Endodermal cell (in vitro differentiated cells): ENCODE data around the gene CALML6. TPM values are rescaled to one million over a fixed set of nuclear protein-coding genes. Genes with fewer than 3 reads are reported as not detected.

ENCODE experiments used
- DNase-seq: peaks from one replicate; pipeline ENCODE4 v3.0.0-alpha.2; 2017
- H3K27ac ChIP-seq: 2 replicates; pipeline ENCODE4 v1.5.1; 2013; ENCODE audit warnings: mild to moderate bottlenecking, low read depth, low read length, moderate library complexity
- H3K27me3 ChIP-seq: 2 replicates; pipeline ENCODE4 v1.6.1; 2013; ENCODE audit warnings: mild to moderate bottlenecking, low read length, moderate library complexity; ENCODE audit not compliant: insufficient read depth, control insufficient read depth, poor library complexity, severe bottlenecking
- H3K36me3 ChIP-seq: 2 replicates; pipeline ENCODE4 v1.7.0; 2013; ENCODE audit warnings: mild to moderate bottlenecking, low read length, moderate library complexity; ENCODE audit not compliant: control insufficient read depth, insufficient read depth
- H3K4me1 ChIP-seq: one replicate; pipeline ENCODE4 v1.7.0; 2013; ENCODE audit warnings: low read length; ENCODE audit not compliant: control insufficient read depth, insufficient read depth
- H3K4me3 ChIP-seq: 2 replicates; pipeline ENCODE4 v1.5.1; 2013; ENCODE audit warnings: mild to moderate bottlenecking, low read length, moderate library complexity
- H3K9ac ChIP-seq: 2 replicates; pipeline ENCODE4 v1.6.1; 2013; ENCODE audit warnings: mild to moderate bottlenecking, low read length, moderate library complexity; ENCODE audit not compliant: poor library complexity, severe bottlenecking; ENCODE audit errors: extremely low read depth
- H3K9me3 ChIP-seq: 2 replicates; pipeline ENCODE4 v1.6.1; 2013; ENCODE audit warnings: mild to moderate bottlenecking, low read length, moderate library complexity; ENCODE audit not compliant: control insufficient read depth
- H3K27ac Mint-ChIP-seq: 2 replicates; pipeline ENCODE4 v1.8.0; 2020; ENCODE audit warnings: mixed read lengths
- H3K27me3 Mint-ChIP-seq: 2 replicates; pipeline ENCODE4 v1.8.0; 2021; ENCODE audit warnings: mild to moderate bottlenecking, mixed read lengths; ENCODE audit not compliant: insufficient read depth
- H3K36me3 Mint-ChIP-seq: 2 replicates; pipeline ENCODE4 v1.8.0; 2020; ENCODE audit warnings: low read depth, mixed read lengths
- H3K4me1 Mint-ChIP-seq: 2 replicates; pipeline ENCODE4 v1.8.0; 2020; ENCODE audit warnings: mixed read lengths
- H3K4me3 Mint-ChIP-seq: 2 replicates; pipeline ENCODE4 v1.8.0; 2020; ENCODE audit warnings: mild to moderate bottlenecking, moderate library complexity, mixed read lengths
- H3K9me3 Mint-ChIP-seq: 2 replicates; pipeline ENCODE4 v1.8.0; 2020; ENCODE audit warnings: mild to moderate bottlenecking, mixed read lengths
- CTCF ChIP-seq: fragments of 200-600 bp; sonication (generic); conservative IDR thresholded peaks from 2 replicates; pipeline ENCODE4 v1.5.0; 2021; ENCODE audit warnings: antibody characterized with exemption, mild to moderate bottlenecking
- WGBS, 2 experiments: methylation state at CpG; one replicate each; pipeline versions ENCODE4 v1.1.5 to v1.1.7; 2013; ENCODE audit warnings: missing lambda C conversion rate in 2 of 2, mixed read lengths in 1 of 2; ENCODE audit not compliant: insufficient coverage in 1 of 2, insufficient read length in 1 of 2; 5-methylcytosine and 5-hydroxymethylcytosine counted together
- total RNA-seq, 2 donors: library from RNA; stranded (reverse); fragmentation: NEBNext Ultra II Directional in 1 of 2; extraction: Animal tissue kit (Norgen Biotek cat#: 25700) in 1 of 2; gene quantifications; 2 replicates in 1 of 2; 3 replicates in 1 of 2; pipeline ENCODE4 v1.2.1, GENCODE V29; 2021

Gene CALML6
- total RNA-seq, 2 donors from 2014 or later: 0.89 to 1.4 TPM

- no peak overlapping the region for H3K27ac ChIP-seq
- no peak overlapping the region for H3K4me3 ChIP-seq
- 85 to 94% methylated on average over 10 to 14 of the region's 14 CpGs for WGBS, 2 experiments
- H3K36me3 ChIP-seq: no peaks in the 10 kb centered on the region
- H3K27me3 ChIP-seq: no peaks in the 10 kb centered on the region
- Mint-ChIP-seq H3K4me3 (peak overlapping the region; percentile 34), H3K27ac (no peak overlapping the region), H3K27me3 (peaks cover 2% of the 10 kb centered on the region), H3K9me3 (no peaks in the 10 kb centered on the region), H3K4me1 (peaks cover 28% of the 10 kb centered on the region), H3K36me3 (no peaks in the 10 kb centered on the region)
- no peak for DNase-seq
- no peak overlapping the region for H3K9ac ChIP-seq
- H3K9me3 ChIP-seq: no peaks in the 10 kb centered on the region
- TF ChIP-seq CTCF: no peak
- peaks cover 9% of the 10 kb centered on the region for H3K4me1 ChIP-seq
Measured at GRCh38 chr1:1895456-1896336, 19.4 kb upstream of the CALML6 start.

- no peak overlapping the region for H3K4me3 Mint-ChIP-seq
- no peaks in the 10 kb centered on the region for H3K36me3 ChIP-seq
- H3K36me3 Mint-ChIP-seq: no peaks in the 10 kb centered on the region
- peaks cover 4% of the 10 kb centered on the region for H3K27me3 Mint-ChIP-seq
- no peak for TF ChIP-seq CTCF
- no peaks in the 10 kb centered on the region for H3K27me3 ChIP-seq
- H3K9ac ChIP-seq: no peak overlapping the region
- peaks cover 4% of the 10 kb centered on the region for H3K9me3 Mint-ChIP-seq
- peaks cover 4% of the 10 kb centered on the region for H3K9me3 ChIP-seq
- DNase-seq: no peak
- 93 to 94% methylated on average over 6 of the region's 6 CpGs for WGBS, 2 experiments
- no peak overlapping the region for H3K27ac Mint-ChIP-seq
- peaks cover 9% of the 10 kb centered on the region for H3K4me1 ChIP-seq
- no peak overlapping the region for H3K27ac ChIP-seq
- no peak overlapping the region for H3K4me3 ChIP-seq
- peaks cover 19% of the 10 kb centered on the region for H3K4me1 Mint-ChIP-seq
Measured at GRCh38 chr1:1898246-1898933, 16.7 kb upstream of the CALML6 start.

GRCh38 chr1:1899266-1899966, 15.6 kb upstream of the CALML6 start:
- no peak overlapping the region for H3K4me3 ChIP-seq
- H3K4me1 ChIP-seq: peaks cover 9% of the 10 kb centered on the region
- H3K27ac ChIP-seq: no peak overlapping the region
- Mint-ChIP-seq H3K27me3 (peaks cover 1% of the 10 kb centered on the region), H3K36me3 (no peaks in the 10 kb centered on the region), H3K9me3 (peaks cover 4% of the 10 kb centered on the region), H3K4me3 (no peak overlapping the region), H3K27ac (no peak overlapping the region), H3K4me1 (peaks cover 14% of the 10 kb centered on the region)
- no peaks in the 10 kb centered on the region for H3K36me3 ChIP-seq
- H3K9me3 ChIP-seq: peaks cover 5% of the 10 kb centered on the region
- H3K9ac ChIP-seq: no peak overlapping the region
- TF ChIP-seq CTCF: peak; percentile 67
- WGBS, 2 experiments: 82 to 83% methylated on average over 11 to 16 of the region's 16 CpGs
- H3K27me3 ChIP-seq: no peaks in the 10 kb centered on the region
- DNase-seq: peak; percentile 86
